CD8-positive, alpha-beta memory T cell (primary cell): ENCODE results near the gene DEGS1. TPM values are rescaled to one million over a fixed set of nuclear protein-coding genes. Genes with fewer than 3 reads are reported as not detected.

Source experiments
- CTCF ChIA-PET: fragments of 350-600 bp; sonication (Branson Sonifier 250); formaldehyde crosslinking; loops from one replicate; lab custom pipeline; 2021; ENCODE audit warnings: antibody characterized with exemption; lab: Charles Lee
- POLR2A ChIA-PET: fragments of 350-600 bp; sonication (Branson Sonifier 250); formaldehyde crosslinking; loops from one replicate; lab custom pipeline; 2021; ENCODE audit warnings: antibody characterized with exemption; lab: Charles Lee
- DNase-seq, 5 donors: peaks; one replicate each; pipeline versions ENCODE4 v3.0.0 to v3.0.0-alpha.2; 2020 to 2022; ENCODE audit warnings: mixed read lengths in 1 of 5
- H3K27ac ChIP-seq: one replicate; pipeline ENCODE4 v1.7.0; 2013; ENCODE audit warnings: low read depth, mild to moderate bottlenecking, low read length, moderate library complexity
- H3K27me3 ChIP-seq: 2 replicates; pipeline ENCODE4 v1.7.0; 2013; ENCODE audit warnings: low read length, mild to moderate bottlenecking; ENCODE audit not compliant: insufficient read depth, poor library complexity, severe bottlenecking
- H3K36me3 ChIP-seq: 2 replicates; pipeline ENCODE4 v1.7.0; 2013; ENCODE audit warnings: mild to moderate bottlenecking, low read length, moderate library complexity; ENCODE audit not compliant: insufficient read depth
- H3K4me1 ChIP-seq: 2 replicates; pipeline ENCODE4 v1.7.0; 2013; ENCODE audit warnings: mild to moderate bottlenecking, low read length, moderate library complexity; ENCODE audit not compliant: insufficient read depth
- H3K4me3 ChIP-seq: 2 replicates; pipeline ENCODE4 v1.7.0; 2013; ENCODE audit warnings: mild to moderate bottlenecking, low read length
- H3K9me3 ChIP-seq: 2 replicates; pipeline ENCODE4 v1.7.0; 2013; ENCODE audit warnings: mild to moderate bottlenecking, low read length
- H3K27ac Mint-ChIP-seq, 8 donors: one replicate each; pipeline ENCODE4 v1.8.0; 2020 to 2021; ENCODE audit warnings: mixed read lengths in 8 of 8, mild to moderate bottlenecking in 6 of 8, inconsistent platforms in 3 of 8, moderate library complexity in 3 of 8
- H3K27me3 Mint-ChIP-seq, 2 donors: one replicate each; pipeline ENCODE4 v1.8.0; 2020 to 2021; ENCODE audit warnings: mixed read lengths in 2 of 2, mild to moderate bottlenecking in 1 of 2, moderate library complexity in 1 of 2
- H3K36me3 Mint-ChIP-seq, 3 donors: one replicate each; pipeline ENCODE4 v1.8.0; 2020 to 2021; ENCODE audit warnings: mixed read lengths in 3 of 3, inconsistent platforms in 1 of 3, mild to moderate bottlenecking in 1 of 3
- H3K4me1 Mint-ChIP-seq, 3 donors: one replicate each; pipeline ENCODE4 v1.8.0; 2020 to 2021; ENCODE audit warnings: mixed read lengths in 3 of 3, inconsistent platforms in 1 of 3, mild to moderate bottlenecking in 1 of 3
- H3K4me3 Mint-ChIP-seq, 7 donors: one replicate each; pipeline ENCODE4 v1.8.0; 2020 to 2021; ENCODE audit warnings: mixed read lengths in 7 of 7, mild to moderate bottlenecking in 6 of 7, moderate library complexity in 4 of 7, inconsistent platforms in 2 of 7
- H3K9me3 Mint-ChIP-seq, 5 donors: one replicate each; pipeline ENCODE4 v1.8.0; 2020 to 2022; ENCODE audit warnings: mixed read lengths in 5 of 5, mild to moderate bottlenecking in 3 of 5, moderate library complexity in 2 of 5, inconsistent platforms in 1 of 5
- polyA plus RNA-seq: library from polyadenylated mRNA; unstranded; fragments of 300-500 nt; fragmentation: Illumina TruSeq; gene quantifications from one replicate; pipeline ENCODE4 v1.2.3, GENCODE V29; 2021
- total RNA-seq, 2 experiments: library from RNA; stranded (reverse); gene quantifications; one replicate each; pipeline ENCODE4 v1.2.3, GENCODE V29; 2021

The DEGS1 gene
- total and polyA plus RNA-seq, 3 experiments from 2014 or later = 46.4 to 111 (median 46.9) TPM

- POLR2A ChIA-PET = no interaction called here
- peaks cover 0 to 44% (median 11%) of the 10 kb centered on the region in 3 donors for H3K36me3 Mint-ChIP-seq
Measured at GRCh38 chr1:224159541-224159940, 23.5 kb upstream of the DEGS1 start.

GRCh38 chr1:224160171-224160682, 22.8 kb upstream of the DEGS1 start:
- H3K4me1 ChIP-seq = no peaks in the 10 kb centered on the region
- Mint-ChIP-seq H3K36me3 (peaks cover 0 to 44% (median 11%) of the 10 kb centered on the region in 3 donors), H3K9me3 (no peaks in the 10 kb centered on the region), H3K4me1 (no peaks in the 10 kb centered on the region), H3K4me3 (no peak overlapping the region), H3K27ac (no peak overlapping the region), H3K27me3 (no peaks in the 10 kb centered on the region)
- H3K4me3 ChIP-seq = no peak overlapping the region
- POLR2A ChIA-PET = no interaction called here
- CTCF ChIA-PET = no interaction called here
- H3K9me3 ChIP-seq = no peaks in the 10 kb centered on the region
- DNase-seq = no peak
- H3K36me3 ChIP-seq = peaks cover 11% of the 10 kb centered on the region
- H3K27ac ChIP-seq = peak overlapping the region; percentile 14
- no peaks in the 10 kb centered on the region for H3K27me3 ChIP-seq

More at GRCh38 chr1:224159541-224159940, 23.5 kb upstream of the DEGS1 start:
- no peaks in the 10 kb centered on the region for H3K4me1 ChIP-seq
- H3K27ac Mint-ChIP-seq = no peak overlapping the region
- H3K36me3 ChIP-seq = peaks cover 11% of the 10 kb centered on the region
- no peaks in the 10 kb centered on the region for H3K27me3 ChIP-seq
- H3K4me1 Mint-ChIP-seq = no peaks in the 10 kb centered on the region
- H3K4me3 ChIP-seq = no peak overlapping the region
- CTCF ChIA-PET = interaction anchor here (1.4 kb wide), 1 partner anchor 43 kb away, joined by 3 read pairs; no protein-coding TSS in a partner anchor
- no peak for DNase-seq
- no peaks in the 10 kb centered on the region for H3K9me3 ChIP-seq
- H3K9me3 Mint-ChIP-seq = no peaks in the 10 kb centered on the region
- no peaks in the 10 kb centered on the region for H3K27me3 Mint-ChIP-seq
- H3K27ac ChIP-seq = peak overlapping the region; percentile 14
- no peak overlapping the region for H3K4me3 Mint-ChIP-seq

GRCh38 chr1:224162768-224163167, 20.3 kb upstream of the DEGS1 start:
- Mint-ChIP-seq H3K27ac (peak overlapping the region in 1 of 8 donors; percentile 44), H3K9me3 (no peaks in the 10 kb centered on the region), H3K4me1 (no peaks in the 10 kb centered on the region), H3K36me3 (peaks cover 0 to 24% (median 8%) of the 10 kb centered on the region in 3 donors), H3K4me3 (no peak overlapping the region), H3K27me3 (no peaks in the 10 kb centered on the region)
- Histone ChIP-seq H3K4me1 (no peaks in the 10 kb centered on the region), H3K36me3 (peaks cover 3% of the 10 kb centered on the region), H3K9me3 (no peaks in the 10 kb centered on the region), H3K27ac (no peak overlapping the region), H3K4me3 (no peak overlapping the region), H3K27me3 (no peaks in the 10 kb centered on the region)
- ChIA-PET CTCF (no interaction called here), POLR2A (no interaction called here)
- no peak for DNase-seq

- H3K36me3 ChIP-seq = no peaks in the 10 kb centered on the region
- H3K9me3 ChIP-seq = no peaks in the 10 kb centered on the region
- no peak overlapping the region for H3K4me3 ChIP-seq
- no peaks in the 10 kb centered on the region for H3K27me3 Mint-ChIP-seq
- no peak for DNase-seq
- H3K27ac ChIP-seq = no peak overlapping the region
- no peaks in the 10 kb centered on the region for H3K4me1 Mint-ChIP-seq
- H3K9me3 Mint-ChIP-seq = no peaks in the 10 kb centered on the region
- CTCF ChIA-PET = no interaction called here
- no peak overlapping the region for H3K4me3 Mint-ChIP-seq
- no peaks in the 10 kb centered on the region for H3K27me3 ChIP-seq
- POLR2A ChIA-PET = no interaction called here
- no peaks in the 10 kb centered on the region for H3K4me1 ChIP-seq
- peaks cover 0 to 18% (median 8%) of the 10 kb centered on the region in 3 donors for H3K36me3 Mint-ChIP-seq
- H3K27ac Mint-ChIP-seq = peak overlapping the region in 1 of 8 donors; percentile 6
Measured at GRCh38 chr1:224163311-224163710, 19.7 kb upstream of the DEGS1 start.

GRCh38 chr1:224168859-224169380, 14.1 kb upstream of the DEGS1 start:
- H3K9me3 ChIP-seq = no peaks in the 10 kb centered on the region
- H3K4me1 ChIP-seq = peaks cover 28% of the 10 kb centered on the region
- H3K27me3 Mint-ChIP-seq = no peaks in the 10 kb centered on the region
- no peak overlapping the region for H3K4me3 ChIP-seq
- H3K4me3 Mint-ChIP-seq = peak overlapping the region in 6 of 7 donors; percentile 6 to 47 (median 31)
- H3K27ac Mint-ChIP-seq = peak overlapping the region in 7 of 8 donors; percentile 4 to 84 (median 35)
- peaks cover 22 to 31% (median 29%) of the 10 kb centered on the region in 3 donors for H3K4me1 Mint-ChIP-seq
- ChIA-PET CTCF (interaction anchor here (1.1 to 1.6 kb wide), 6 partner anchors 10 to 165 kb away, joined by 3 to 8 read pairs (median 4); partner anchors contain the start of gene DEGS1), POLR2A (interaction anchor here (1.1 kb wide), 1 partner anchor 14 kb away, joined by 4 read pairs; the partner anchor contains the start of gene DEGS1)
- H3K36me3 ChIP-seq = no peaks in the 10 kb centered on the region
- DNase-seq = peak in 2 of 5 donors; percentile 38 to 72
- no peaks in the 10 kb centered on the region for H3K36me3 Mint-ChIP-seq
- no peaks in the 10 kb centered on the region for H3K9me3 Mint-ChIP-seq
- H3K27me3 ChIP-seq = no peaks in the 10 kb centered on the region
- no peak overlapping the region for H3K27ac ChIP-seq

GRCh38 chr1:224169718-224170270, 13.2 kb upstream of the DEGS1 start:
- H3K9me3 ChIP-seq = no peaks in the 10 kb centered on the region
- ChIA-PET CTCF (interaction anchor here (1.1 to 1.6 kb wide), 5 partner anchors 9 to 128 kb away, joined by 3 to 8 read pairs (median 4); partner anchors contain the start of gene DEGS1), POLR2A (no interaction called here)
- no peaks in the 10 kb centered on the region for H3K27me3 ChIP-seq
- Mint-ChIP-seq H3K36me3 (no peaks in the 10 kb centered on the region), H3K4me3 (peak overlapping the region in 2 of 7 donors; percentile 17 to 30), H3K27ac (peak overlapping the region in 3 of 8 donors; percentile 26 to 83 (median 56)), H3K4me1 (peaks cover 22 to 31% (median 29%) of the 10 kb centered on the region in 3 donors), H3K27me3 (no peaks in the 10 kb centered on the region), H3K9me3 (no peaks in the 10 kb centered on the region)
- H3K4me3 ChIP-seq = no peak overlapping the region
- H3K4me1 ChIP-seq = peaks cover 28% of the 10 kb centered on the region
- H3K36me3 ChIP-seq = no peaks in the 10 kb centered on the region
- no peak for DNase-seq
- H3K27ac ChIP-seq = no peak overlapping the region

- no peaks in the 10 kb centered on the region for H3K9me3 Mint-ChIP-seq
- H3K36me3 ChIP-seq = no peaks in the 10 kb centered on the region
Measured at GRCh38 chr1:224170343-224170742, 12.7 kb upstream of the DEGS1 start.

More at GRCh38 chr1:224170343-224170742, 12.7 kb upstream of the DEGS1 start:
- H3K4me1 Mint-ChIP-seq = peaks cover 22 to 31% (median 29%) of the 10 kb centered on the region in 3 donors
- Histone ChIP-seq H3K27ac (no peak overlapping the region), H3K27me3 (no peaks in the 10 kb centered on the region), H3K4me1 (peaks cover 28% of the 10 kb centered on the region), H3K9me3 (no peaks in the 10 kb centered on the region), H3K4me3 (no peak overlapping the region)
- H3K27ac Mint-ChIP-seq = peak overlapping the region in 6 of 8 donors; percentile 3 to 83 (median 60)
- POLR2A ChIA-PET = no interaction called here
- DNase-seq = no peak
- H3K4me3 Mint-ChIP-seq = peak overlapping the region in 6 of 7 donors; percentile 17 to 63 (median 54)
- no peaks in the 10 kb centered on the region for H3K36me3 Mint-ChIP-seq
- CTCF ChIA-PET = interaction anchor here (1.2 to 1.6 kb wide), 2 partner anchors 12 to 23 kb away, joined by 4 to 5 read pairs; partner anchors contain the start of gene DEGS1
- no peaks in the 10 kb centered on the region for H3K27me3 Mint-ChIP-seq
